GM12892 (cell line): ENCODE data around the gene MRPL1.

Experiments used
- POLR2A ChIP-seq: IDR thresholded peaks from 2 replicates; pipeline ENCODE4 v1.6.1; 2011; ENCODE audit warnings: low read depth, low read length, control low read depth
- POLR2AphosphoS5 ChIP-seq: IDR thresholded peaks from 2 replicates; pipeline ENCODE4 v1.6.1; 2011; ENCODE audit warnings: low read depth, low read length, control low read depth
- TAF1 ChIP-seq: IDR thresholded peaks from 2 replicates; pipeline ENCODE4 v1.6.1; 2011; ENCODE audit warnings: low read depth, mild to moderate bottlenecking, control low read depth, low read length, borderline replicate concordance

GRCh38 chr4:77852892-77853495, 9.6 kb upstream of the MRPL1 start:
- peak; percentile 20; the same call in 1 of the 2 replicates for TF ChIP-seq POLR2A
- no peak for TF ChIP-seq POLR2AphosphoS5
- no peak for TF ChIP-seq TAF1
